Spleen (tissue), 7 donors: ENCODE measurements around the gene CSTPP1.

Experiments used
- POLR2A ChIP-seq, 3 donors: fragments of 450-650 bp; IDR thresholded peaks; one replicate each; pipeline ENCODE4 v1.5.1; 2017; ENCODE audit warnings: antibody characterized with exemption in 3 of 3, mild to moderate bottlenecking in 1 of 3
- POLR2AphosphoS5 ChIP-seq, 3 donors: sonication (generic); formaldehyde crosslinking; IDR thresholded peaks; one replicate each; pipeline ENCODE4 v1.5.1; 2017; ENCODE audit warnings: antibody characterized with exemption in 3 of 3
- TF ChIP-seq, protein P1 (sequence below), 11 experiments: fragments of 200-600 bp in 7 of 11; fragments of 450-650 bp in 4 of 11; sonication (generic) in 4 of 11; IDR thresholded peaks in 8 of 11; conservative IDR thresholded peaks in 3 of 11; 1 replicate in 7 of 11; 2 replicates in 4 of 11; pipeline versions ENCODE4 v1.4.0 to v1.8.0; 2016 to 2021; ENCODE audit warnings: antibody characterized with exemption in 11 of 11, inconsistent platforms in 4 of 11, mild to moderate bottlenecking in 1 of 11
- donor health status: DM: no; HTN: no; CAD: no; lungs with moderate emphysema.
- donor health status: DM: no; HTN: no; CAD: no.
- donor health status: DM: no; HTN: no; CAD: no.

DNA sequence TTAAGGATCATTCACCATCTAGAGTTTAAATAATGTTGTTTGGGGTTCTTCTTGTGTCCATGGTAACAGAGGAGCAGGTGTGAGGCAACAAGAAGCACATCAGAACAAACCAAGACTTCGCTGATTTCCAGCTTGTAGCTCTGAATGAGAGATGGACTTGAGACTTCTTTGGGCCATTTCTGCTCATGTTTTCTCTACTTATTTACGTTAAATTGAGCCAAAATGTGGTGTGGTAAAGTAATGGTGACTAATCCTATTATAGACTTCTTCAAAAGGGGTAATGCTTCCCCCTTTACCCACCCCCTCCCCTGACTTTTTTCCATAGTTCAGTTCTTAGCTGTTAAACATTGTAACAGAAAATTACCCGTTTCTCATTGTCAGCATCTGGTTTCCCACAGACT lies 65.2 kb downstream of the CSTPP1 start:
- TF ChIP-seq, protein P1, sequence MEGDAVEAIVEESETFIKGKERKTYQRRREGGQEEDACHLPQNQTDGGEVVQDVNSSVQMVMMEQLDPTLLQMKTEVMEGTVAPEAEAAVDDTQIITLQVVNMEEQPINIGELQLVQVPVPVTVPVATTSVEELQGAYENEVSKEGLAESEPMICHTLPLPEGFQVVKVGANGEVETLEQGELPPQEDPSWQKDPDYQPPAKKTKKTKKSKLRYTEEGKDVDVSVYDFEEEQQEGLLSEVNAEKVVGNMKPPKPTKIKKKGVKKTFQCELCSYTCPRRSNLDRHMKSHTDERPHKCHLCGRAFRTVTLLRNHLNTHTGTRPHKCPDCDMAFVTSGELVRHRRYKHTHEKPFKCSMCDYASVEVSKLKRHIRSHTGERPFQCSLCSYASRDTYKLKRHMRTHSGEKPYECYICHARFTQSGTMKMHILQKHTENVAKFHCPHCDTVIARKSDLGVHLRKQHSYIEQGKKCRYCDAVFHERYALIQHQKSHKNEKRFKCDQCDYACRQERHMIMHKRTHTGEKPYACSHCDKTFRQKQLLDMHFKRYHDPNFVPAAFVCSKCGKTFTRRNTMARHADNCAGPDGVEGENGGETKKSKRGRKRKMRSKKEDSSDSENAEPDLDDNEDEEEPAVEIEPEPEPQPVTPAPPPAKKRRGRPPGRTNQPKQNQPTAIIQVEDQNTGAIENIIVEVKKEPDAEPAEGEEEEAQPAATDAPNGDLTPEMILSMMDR (IDR thresholded peaks at IDR 0.05 in 8 of 11, conservative IDR thresholded peaks at IDR 0.05 in 3 of 11): no peak
- TF ChIP-seq POLR2A (IDR thresholded peaks at IDR 0.05) (no peak), POLR2AphosphoS5 (IDR thresholded peaks at IDR 0.05) (no peak)
